22Rv1 (cell line): ENCODE data around the gene VPS8.
"Not testable (repeated sequence)": the region's sequence is repeated elsewhere in the genome, so short reads cannot be mapped to it uniquely, and the experiment has no call there.

ENCODE experiments used
- ZFX ChIP-seq: fragments of 450-650 bp; IDR thresholded peaks from 2 replicates; pipeline ENCODE4 v1.6.1; 2017; ENCODE audit warnings: antibody characterized with exemption, borderline replicate concordance
- TF ChIP-seq, protein P1 (sequence below): fragments of 450-650 bp; IDR thresholded peaks from 2 replicates; pipeline ENCODE4 v1.5.1; 2017; ENCODE audit warnings: mild to moderate bottlenecking

- TF ChIP-seq, protein P1, sequence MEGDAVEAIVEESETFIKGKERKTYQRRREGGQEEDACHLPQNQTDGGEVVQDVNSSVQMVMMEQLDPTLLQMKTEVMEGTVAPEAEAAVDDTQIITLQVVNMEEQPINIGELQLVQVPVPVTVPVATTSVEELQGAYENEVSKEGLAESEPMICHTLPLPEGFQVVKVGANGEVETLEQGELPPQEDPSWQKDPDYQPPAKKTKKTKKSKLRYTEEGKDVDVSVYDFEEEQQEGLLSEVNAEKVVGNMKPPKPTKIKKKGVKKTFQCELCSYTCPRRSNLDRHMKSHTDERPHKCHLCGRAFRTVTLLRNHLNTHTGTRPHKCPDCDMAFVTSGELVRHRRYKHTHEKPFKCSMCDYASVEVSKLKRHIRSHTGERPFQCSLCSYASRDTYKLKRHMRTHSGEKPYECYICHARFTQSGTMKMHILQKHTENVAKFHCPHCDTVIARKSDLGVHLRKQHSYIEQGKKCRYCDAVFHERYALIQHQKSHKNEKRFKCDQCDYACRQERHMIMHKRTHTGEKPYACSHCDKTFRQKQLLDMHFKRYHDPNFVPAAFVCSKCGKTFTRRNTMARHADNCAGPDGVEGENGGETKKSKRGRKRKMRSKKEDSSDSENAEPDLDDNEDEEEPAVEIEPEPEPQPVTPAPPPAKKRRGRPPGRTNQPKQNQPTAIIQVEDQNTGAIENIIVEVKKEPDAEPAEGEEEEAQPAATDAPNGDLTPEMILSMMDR: not testable (repeated sequence)
- not testable (repeated sequence) for TF ChIP-seq ZFX
Measured at GRCh38 chr3:184950816-184951215, 138.8 kb downstream of the VPS8 start.
